ENCODE results near the gene NT5DC3. TPM values are rescaled to one million over a fixed set of nuclear protein-coding genes. Genes with fewer than 3 reads are reported as not detected.

Gene NT5DC3
- total RNA-seq, 6 donors from 2014 or later = 3.8 to 29.3 (median 7.3) TPM

GRCh38 chr12:103731539-103731938, 109.5 kb downstream of the NT5DC3 start:
- TF ChIP-seq EP300 (IDR thresholded peaks at IDR 0.05) = no peak
- no peak for TF ChIP-seq POLR2AphosphoS5 (IDR thresholded peaks at IDR 0.05)
- TF ChIP-seq POLR2A (IDR thresholded peaks at IDR 0.05) = no peak
- DNase-seq (no peak), ATAC-seq (ENCODE audit: low FRiP score in 2 of 2) (no peak)
- H3K27ac ChIP-seq = no peak overlapping the region
- H3K36me3 ChIP-seq = no peaks in the 10 kb centered on the region
- peaks cover 0 to 10% (median 5%) of the 10 kb centered on the region in 4 donors for H3K9me3 ChIP-seq
- H3K4me3 ChIP-seq = no peak overlapping the region
- H3K4me1 ChIP-seq = no peaks in the 10 kb centered on the region
- no peaks in the 10 kb centered on the region for H3K27me3 ChIP-seq
- WGBS, 2 donors = 89 to 93% methylated on average over 1 of the region's 1 CpG

DNA sequence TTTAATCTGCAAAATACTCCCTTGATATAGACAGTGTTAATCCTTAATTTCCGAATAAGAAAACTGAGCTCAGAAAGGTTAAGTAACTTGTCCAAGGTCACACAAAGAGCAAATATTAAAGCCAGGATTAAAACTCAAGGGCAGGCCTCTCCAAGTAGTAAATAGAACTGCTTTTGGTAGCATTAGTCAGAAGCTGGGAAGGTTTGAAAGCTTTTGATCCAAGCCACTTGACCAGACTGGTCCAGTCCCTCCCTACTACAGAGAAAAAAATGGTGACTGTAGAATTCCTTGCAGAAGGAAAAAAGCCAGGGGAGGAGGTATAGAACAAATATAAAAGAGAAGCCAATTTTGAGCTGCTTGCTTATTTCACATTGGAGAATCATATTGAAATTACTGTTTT, 111.5 kb downstream of the NT5DC3 start:
- TF ChIP-seq POLR2AphosphoS5 (IDR thresholded peaks at IDR 0.05) (no peak), EP300 (IDR thresholded peaks at IDR 0.05) (no peak), POLR2A (IDR thresholded peaks at IDR 0.05) (no peak)
- TF ChIP-seq, protein P1, sequence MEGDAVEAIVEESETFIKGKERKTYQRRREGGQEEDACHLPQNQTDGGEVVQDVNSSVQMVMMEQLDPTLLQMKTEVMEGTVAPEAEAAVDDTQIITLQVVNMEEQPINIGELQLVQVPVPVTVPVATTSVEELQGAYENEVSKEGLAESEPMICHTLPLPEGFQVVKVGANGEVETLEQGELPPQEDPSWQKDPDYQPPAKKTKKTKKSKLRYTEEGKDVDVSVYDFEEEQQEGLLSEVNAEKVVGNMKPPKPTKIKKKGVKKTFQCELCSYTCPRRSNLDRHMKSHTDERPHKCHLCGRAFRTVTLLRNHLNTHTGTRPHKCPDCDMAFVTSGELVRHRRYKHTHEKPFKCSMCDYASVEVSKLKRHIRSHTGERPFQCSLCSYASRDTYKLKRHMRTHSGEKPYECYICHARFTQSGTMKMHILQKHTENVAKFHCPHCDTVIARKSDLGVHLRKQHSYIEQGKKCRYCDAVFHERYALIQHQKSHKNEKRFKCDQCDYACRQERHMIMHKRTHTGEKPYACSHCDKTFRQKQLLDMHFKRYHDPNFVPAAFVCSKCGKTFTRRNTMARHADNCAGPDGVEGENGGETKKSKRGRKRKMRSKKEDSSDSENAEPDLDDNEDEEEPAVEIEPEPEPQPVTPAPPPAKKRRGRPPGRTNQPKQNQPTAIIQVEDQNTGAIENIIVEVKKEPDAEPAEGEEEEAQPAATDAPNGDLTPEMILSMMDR (IDR thresholded peaks at IDR 0.05) = no peak
- no peak for ATAC-seq (ENCODE audit: low FRiP score in 2 of 2)
- Histone ChIP-seq H3K9me3 (peaks cover 0 to 10% (median 5%) of the 10 kb centered on the region in 4 donors), H3K4me1 (no peaks in the 10 kb centered on the region), H3K4me3 (no peak overlapping the region), H3K27ac (no peak overlapping the region), H3K36me3 (no peaks in the 10 kb centered on the region), H3K27me3 (no peaks in the 10 kb centered on the region)
- no peak for DNase-seq
- WGBS, 2 donors = 75 to 79% methylated on average over 1 of the region's 1 CpG

DNA sequence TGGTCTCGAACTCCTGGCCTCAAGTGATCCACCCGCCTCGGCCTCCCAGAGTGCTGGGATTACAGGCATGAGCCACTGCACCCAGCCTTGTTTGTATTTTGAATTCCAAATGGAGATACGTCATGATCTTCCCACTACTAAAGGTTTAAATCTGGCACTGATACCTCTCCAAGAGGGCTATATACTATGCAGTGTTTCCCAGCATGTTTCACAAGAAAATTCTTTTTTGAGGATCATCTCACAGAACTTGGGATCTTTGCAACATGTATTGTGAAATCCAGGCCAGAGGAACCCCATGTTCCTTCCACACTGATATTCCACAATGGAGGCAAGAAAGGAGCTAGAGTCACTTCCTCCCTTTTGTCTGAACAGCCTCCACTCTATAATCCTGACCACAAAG, 112.7 kb downstream of the NT5DC3 start:
- ATAC-seq (ENCODE audit: low FRiP score in 2 of 2) = no peak
- DNase-seq = no peak
- Histone ChIP-seq H3K4me3 (no peak overlapping the region), H3K27me3 (no peaks in the 10 kb centered on the region), H3K4me1 (no peaks in the 10 kb centered on the region), H3K27ac (no peak overlapping the region), H3K9me3 (peaks cover 0 to 10% (median 5%) of the 10 kb centered on the region in 4 donors), H3K36me3 (no peaks in the 10 kb centered on the region)
- TF ChIP-seq POLR2AphosphoS5 (IDR thresholded peaks at IDR 0.05) = no peak
- TF ChIP-seq, protein P1 (IDR thresholded peaks at IDR 0.05) = no peak
- TF ChIP-seq POLR2A (IDR thresholded peaks at IDR 0.05) = no peak
- TF ChIP-seq EP300 (IDR thresholded peaks at IDR 0.05) = no peak
- WGBS, 2 donors = 88 to 93% methylated on average over 4 of the region's 4 CpGs

- Histone ChIP-seq H3K27me3 (no peaks in the 10 kb centered on the region), H3K9me3 (peaks cover 0 to 10% (median 5%) of the 10 kb centered on the region in 4 donors), H3K27ac (no peak overlapping the region), H3K4me3 (no peak overlapping the region), H3K4me1 (no peaks in the 10 kb centered on the region), H3K36me3 (no peaks in the 10 kb centered on the region)
- TF ChIP-seq EP300 (IDR thresholded peaks at IDR 0.05) (no peak), POLR2A (IDR thresholded peaks at IDR 0.05) (no peak), POLR2AphosphoS5 (IDR thresholded peaks at IDR 0.05) (no peak)
- TF ChIP-seq, protein P1 (IDR thresholded peaks at IDR 0.05) = no peak
- DNase-seq (no peak), ATAC-seq (ENCODE audit: low FRiP score in 2 of 2) (no peak)
- WGBS, 2 donors = 71 to 84% methylated on average over 3 of the region's 3 CpGs
These were observed 113.4 kb downstream of the NT5DC3 start for GRCh38 chr12:103727638-103728037.

GRCh38 chr12:103725398-103725797, 115.6 kb downstream of the NT5DC3 start:
- TF ChIP-seq, protein P1 (IDR thresholded peaks at IDR 0.05) = no peak
- TF ChIP-seq POLR2AphosphoS5 (IDR thresholded peaks at IDR 0.05) (no peak), POLR2A (IDR thresholded peaks at IDR 0.05) (no peak), EP300 (IDR thresholded peaks at IDR 0.05) (no peak)
- Histone ChIP-seq H3K4me3 (no peak overlapping the region), H3K4me1 (no peaks in the 10 kb centered on the region), H3K36me3 (no peaks in the 10 kb centered on the region), H3K9me3 (no peaks in the 10 kb centered on the region), H3K27ac (no peak overlapping the region), H3K27me3 (no peaks in the 10 kb centered on the region)
- 90 to 93% methylated on average over 8 of the region's 8 CpGs for WGBS, 2 donors
- ATAC-seq (ENCODE audit: low FRiP score in 2 of 2) (no peak), DNase-seq (no peak)

Other genes with a start within 250 kb of the NT5DC3 start
- gene HSP90B1, start 89.2 kb upstream of the NT5DC3 start, total RNA-seq = 100 to 1,000 TPM; 164 to 743 (median 287) TPM
- 10 to 100 TPM; 14.8 to 24.5 (median 17.4) TPM for gene TDG, start 124.6 kb upstream of the NT5DC3 start, total RNA-seq
- 1 to 10 TPM in 5 of 6 donors, not detected in 1; 2.4 to 9.5 (median 5.3) TPM for gene GLT8D2, start 209.0 kb upstream of the NT5DC3 start, total RNA-seq
- 10 to 100 TPM; 10.3 to 28.2 (median 15.8) TPM for gene HCFC2, start 223.3 kb upstream of the NT5DC3 start, total RNA-seq